Measurements from ENCODE around the gene M6PR.

GRCh38 chr12:8958066-8958465 is 8.6 kb upstream of the M6PR start:
- TF ChIP-seq REST (IDR thresholded peaks at IDR 0.05; ENCODE audit: insufficient replicate concordance, low read depth) (no peak), POLR2AphosphoS5 (IDR thresholded peaks at IDR 0.05; ENCODE audit: low read depth) (no peak)

Measured in HL-60 (cell line).